HepG2 (cell line): ENCODE data around the gene ACBD5. TPM values are rescaled to one million over a fixed set of nuclear protein-coding genes. Genes with fewer than 3 reads are reported as not detected.

ENCODE experiments used
- ATAC-seq: fragments of 200-7000 bp; cut with Tn5 transposase; 3 replicates; pipeline ENCODE4 v1.9.1; 2020; ENCODE audit warnings: mild to moderate bottlenecking, moderate library complexity
- BruUV-seq: library from RNA; stranded (reverse); fragments of 400-500 nt; replicated peaks from 2 replicates; lab custom pipeline; 2021; lab: Mats Ljungman, UMichigan
- CTCF ChIA-PET: fragments of 300-600 bp; formaldehyde crosslinking; extraction: SDS; loops from one replicate; lab custom pipeline; 2021; ENCODE audit warnings: low total read pairs, inconsistent platforms, low intra/inter-chr PET ratio; lab: Yijun Ruan, JAX
- POLR2A ChIA-PET: fragments of 350-600 bp; sonication (Branson Sonifier 250); formaldehyde crosslinking; loops from one replicate; lab custom pipeline; 2020; ENCODE audit warnings: antibody characterized with exemption, inconsistent platforms; lab: Yijun Ruan, JAX
- DNase-seq: peaks from one replicate; pipeline ENCODE4 v3.0.0-alpha.2; 2015; ENCODE audit warnings: low spot score
- FAIRE-seq: peaks from 3 replicates; lab custom pipeline; 2011; peaks lifted over from hg19 to GRCh38; lab: Jason Lieb, UNC
- H2AFZ ChIP-seq: one replicate; pipeline ENCODE4 v1.6.1; 2011; ENCODE audit warnings: low read length, inconsistent platforms
- H3K27ac ChIP-seq: fragments of 300-600 bp; 3 replicates; pipeline ENCODE4 v1.8.0; 2011; ENCODE audit warnings: mixed run types, mild to moderate bottlenecking, mixed read lengths, low read length, inconsistent platforms; ENCODE audit not compliant: insufficient read depth; ENCODE audit errors: extremely low read length
- H3K27me3 ChIP-seq, 2 experiments: fragments of 200-600 bp in 1 of 2; 2 replicates in 1 of 2; 3 replicates in 1 of 2; pipeline versions ENCODE4 v1.6.0 to v1.8.0; 2011; ENCODE audit warnings: low read length in 2 of 2, mild to moderate bottlenecking in 2 of 2, moderate library complexity in 2 of 2, inconsistent platforms in 1 of 2; ENCODE audit not compliant: insufficient read depth in 2 of 2, control insufficient read depth in 1 of 2
- H3K36me3 ChIP-seq, 2 experiments: fragments of 200-600 bp in 1 of 2; replicated peaks in 1 of 2; 2 replicates in 1 of 2; 3 replicates in 1 of 2; pipeline versions ENCODE4 v1.5.1 to v1.8.0; 2011; ENCODE audit warnings: low read length in 2 of 2, inconsistent platforms in 1 of 2; ENCODE audit not compliant: insufficient read depth in 2 of 2, control insufficient read depth in 1 of 2
- H3K4me1 ChIP-seq: 2 replicates; pipeline ENCODE4 v1.5.1; 2012; ENCODE audit warnings: low read length, inconsistent platforms; ENCODE audit not compliant: insufficient read depth
- H3K4me2 ChIP-seq: 2 replicates; pipeline ENCODE4 v1.6.0; 2011; ENCODE audit warnings: low read depth, low read length, inconsistent platforms
- H3K4me3 ChIP-seq, 3 experiments: fragments of 200-600 bp in 1 of 3; sonication (generic), shearing (Covaris generic) in 1 of 3; replicated peaks in 1 of 3; 2 replicates each; pipeline ENCODE4 v1.5.1; 2011 to 2016; ENCODE audit warnings: low read length in 3 of 3, inconsistent platforms in 2 of 3, low read depth in 2 of 3, mild to moderate bottlenecking in 2 of 3, control low read depth in 1 of 3, mixed read lengths in 1 of 3; ENCODE audit not compliant: insufficient read depth in 1 of 3
- H3K79me2 ChIP-seq: one replicate; pipeline ENCODE4 v1.6.1; 2011; ENCODE audit warnings: low read length, inconsistent platforms; ENCODE audit not compliant: insufficient read depth
- H3K9ac ChIP-seq: 2 replicates; pipeline ENCODE4 v1.6.0; 2011; ENCODE audit warnings: mild to moderate bottlenecking, low read depth, low read length, inconsistent platforms; ENCODE audit not compliant: insufficient read depth
- H3K9me3 ChIP-seq: 2 replicates; pipeline ENCODE4 v1.5.1; 2012; ENCODE audit warnings: mild to moderate bottlenecking, low read length
- H4K20me1 ChIP-seq: 2 replicates; pipeline ENCODE4 v1.6.0; 2011; ENCODE audit warnings: inconsistent platforms, mild to moderate bottlenecking, low read length, moderate library complexity; ENCODE audit not compliant: insufficient read depth
- GATA4 ChIP-seq: sonication (generic); IDR thresholded peaks from 2 replicates; pipeline ENCODE4 v1.6.1; 2016; ENCODE audit warnings: antibody characterized with exemption, low read depth, borderline replicate concordance
- GZF1 ChIP-seq: sonication (generic); formaldehyde crosslinking; IDR thresholded peaks from 2 replicates; pipeline ENCODE4 v1.5.1; 2020; ENCODE audit warnings: mild to moderate bottlenecking, missing genetic modification reagents
- HNRNPH1 ChIP-seq: fragments of 200-400 bp; formaldehyde crosslinking; optimal IDR thresholded peaks from 2 replicates; pipeline ENCODE3; 2017; ENCODE audit warnings: mild to moderate bottlenecking, low read depth, low read length
- KDM5A ChIP-seq: fragments of 200-600 bp; sonication (generic); IDR thresholded peaks from 2 replicates; pipeline ENCODE4 v1.7.0; 2018; ENCODE audit warnings: antibody characterized with exemption, mild to moderate bottlenecking, low read length, borderline replicate concordance
- MBD4 ChIP-seq: IDR thresholded peaks from 2 replicates; pipeline ENCODE4 v1.6.1; 2012; ENCODE audit warnings: low read length, inconsistent platforms, borderline replicate concordance
- PRMT3 ChIP-seq: sonication (generic); formaldehyde crosslinking; IDR thresholded peaks from 2 replicates; pipeline ENCODE4 v1.8.1; 2022; ENCODE audit warnings: low read depth, mild to moderate bottlenecking, moderate library complexity, missing genetic modification reagents, borderline replicate concordance
- SSRP1 ChIP-seq: IDR thresholded peaks from 2 replicates; pipeline ENCODE4 v1.6.1; 2016; ENCODE audit warnings: control low read depth
- XBP1 ChIP-seq: sonication (generic); formaldehyde crosslinking; IDR thresholded peaks from 2 replicates; pipeline ENCODE4 v1.5.0; 2020; ENCODE audit warnings: missing genetic modification reagents
- ZFP1 ChIP-seq: IDR thresholded peaks from 2 replicates; pipeline ENCODE4 v1.6.1; 2016
- ZMYM4 ChIP-seq: sonication (generic); formaldehyde crosslinking; IDR thresholded peaks from 2 replicates; pipeline ENCODE4 v1.8.1; 2023; ENCODE audit warnings: mild to moderate bottlenecking, missing genetic modification reagents
- ZNF557 ChIP-seq: sonication (generic); formaldehyde crosslinking; IDR thresholded peaks from 2 replicates; pipeline ENCODE4 v1.4.0; 2020; ENCODE audit warnings: missing genetic modification reagents
- WGBS: methylation state at CpG from one replicate; pipeline ENCODE4 v1.1.6; 2017; ENCODE audit warnings: low lambda C conversion rate; 5-methylcytosine and 5-hydroxymethylcytosine counted together
- in situ Hi-C: cut with HindIII; loops from 2 replicates; pipeline ENCODE4 v1.10.0; 2017; ENCODE audit warnings: low pct_unique_long_range_greater_than_20kb; ENCODE audit not compliant: extremely low pct_ligation_motif_present
- intact Hi-C: fragments of 100-400 bp; cut with micrococcal nuclease; formaldehyde crosslinking; loops from one replicate; pipeline ENCODE4 v1.10.0; 2022; ENCODE audit not compliant: unreplicated experiment
- polyA plus RNA-seq, 8 experiments: library from polyadenylated mRNA; depleted of rRNA in 3 of 8; stranded (reverse) in 7 of 8; unstranded in 1 of 8; fragments of >200 nt; fragmentation: Illumina TruSeq in 4 of 8; extraction: Trizol in 4 of 8; gene quantifications; 2 replicates each; pipeline versions ENCODE4 v1.2.1 to v1.2.3, GENCODE V29; 2011 to 2016; ENCODE audit warnings: low read depth in 4 of 8, missing spikeins in 1 of 8, mixed read lengths in 1 of 8; ENCODE audit not compliant: insufficient read depth in 1 of 8
- total RNA-seq, 5 experiments: library from RNA; depleted of rRNA; stranded (reverse); fragments of >200 nt; fragmentation: Illumina TruSeq; extraction: Trizol; gene quantifications; 2 replicates each; pipeline ENCODE4 v1.2.3, GENCODE V29; 2016; ENCODE audit warnings: low read depth in 1 of 5
- TF ChIP-seq, protein P1 (sequence below): fragments of 450-650 bp; IDR thresholded peaks from 2 replicates; pipeline ENCODE4 v1.6.1; 2017
- TF ChIP-seq, protein P2 (sequence below): sonication (generic); formaldehyde crosslinking; IDR thresholded peaks from 2 replicates; pipeline ENCODE4 v1.4.0; 2020; ENCODE audit warnings: missing genetic modification reagents, mild to moderate bottlenecking, borderline replicate concordance

ACBD5 gene
- total and polyA plus RNA-seq, 2 of the 13 experiments (the other 11 are each of a cell fraction or from before 2014, with no cell fraction given), result 10.3 to 14.8 TPM

DNA sequence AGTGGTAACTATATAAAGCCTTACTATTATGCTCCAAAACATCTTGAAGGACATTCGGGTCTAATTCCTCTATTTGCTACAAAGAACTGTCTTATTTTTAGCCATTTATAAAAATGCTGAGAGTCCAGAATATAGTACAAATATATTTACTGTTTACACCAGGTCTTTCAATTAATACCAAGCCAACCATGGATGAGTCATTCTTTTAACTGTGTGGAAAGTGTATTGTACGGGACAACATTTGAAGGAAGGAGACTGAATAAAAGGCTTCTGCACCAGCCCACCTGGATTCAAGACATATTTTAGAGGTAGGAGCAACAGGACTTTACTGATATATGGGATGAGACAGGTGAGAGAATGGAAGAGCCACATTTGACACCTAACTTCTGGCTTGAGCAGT is 50.1 kb downstream of the ACBD5 start (continued):
- TF ChIP-seq ZFP1 (CRISPR knock-in tag), result no peak
- no peak for TF ChIP-seq ZNF557 (CRISPR knock-in tag)
- no peak for TF ChIP-seq HNRNPH1
- no peak for TF ChIP-seq GATA4
- TF ChIP-seq, protein P1, sequence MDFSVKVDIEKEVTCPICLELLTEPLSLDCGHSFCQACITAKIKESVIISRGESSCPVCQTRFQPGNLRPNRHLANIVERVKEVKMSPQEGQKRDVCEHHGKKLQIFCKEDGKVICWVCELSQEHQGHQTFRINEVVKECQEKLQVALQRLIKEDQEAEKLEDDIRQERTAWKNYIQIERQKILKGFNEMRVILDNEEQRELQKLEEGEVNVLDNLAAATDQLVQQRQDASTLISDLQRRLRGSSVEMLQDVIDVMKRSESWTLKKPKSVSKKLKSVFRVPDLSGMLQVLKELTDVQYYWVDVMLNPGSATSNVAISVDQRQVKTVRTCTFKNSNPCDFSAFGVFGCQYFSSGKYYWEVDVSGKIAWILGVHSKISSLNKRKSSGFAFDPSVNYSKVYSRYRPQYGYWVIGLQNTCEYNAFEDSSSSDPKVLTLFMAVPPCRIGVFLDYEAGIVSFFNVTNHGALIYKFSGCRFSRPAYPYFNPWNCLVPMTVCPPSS, result no peak
- TF ChIP-seq GZF1 (CRISPR knock-in tag), result no peak
- no peak for TF ChIP-seq SSRP1 (CRISPR knock-in tag)
- TF ChIP-seq ZMYM4 (CRISPR knock-in tag), result no peak
- TF ChIP-seq XBP1 (CRISPR knock-in tag), result no peak
- no peak for TF ChIP-seq MBD4
- TF ChIP-seq KDM5A, result no peak
- TF ChIP-seq, all 625 proteins: peak for 0

DNA sequence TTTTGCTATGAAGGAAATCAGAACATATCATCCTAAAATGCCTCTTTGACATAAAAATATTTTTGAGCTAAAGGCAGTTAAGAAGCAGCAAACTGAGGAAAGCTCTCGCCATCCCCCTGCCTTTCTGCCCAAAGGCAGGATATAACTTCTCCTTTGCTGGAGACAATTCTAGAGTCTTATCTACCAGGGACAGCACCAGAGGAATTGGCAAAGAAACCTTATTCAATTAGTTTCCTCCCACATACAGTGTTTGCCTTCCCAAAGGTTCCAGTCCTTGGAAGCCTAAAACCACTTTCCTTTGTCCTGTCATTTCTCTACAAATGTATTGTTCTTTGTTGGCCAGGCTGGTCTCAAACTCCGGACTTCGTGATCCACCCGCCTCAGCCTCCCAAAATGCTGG is 51.7 kb downstream of the ACBD5 start:
- Histone ChIP-seq H3K36me3 (peaks cover 0 to 9% of the 10 kb centered on the region in 2 experiments; a peak in 2 of 5 replicates), H3K4me1 (no peaks in the 10 kb centered on the region)
- CTCF ChIA-PET, result no interaction called here
- TF ChIP-seq, protein P2, sequence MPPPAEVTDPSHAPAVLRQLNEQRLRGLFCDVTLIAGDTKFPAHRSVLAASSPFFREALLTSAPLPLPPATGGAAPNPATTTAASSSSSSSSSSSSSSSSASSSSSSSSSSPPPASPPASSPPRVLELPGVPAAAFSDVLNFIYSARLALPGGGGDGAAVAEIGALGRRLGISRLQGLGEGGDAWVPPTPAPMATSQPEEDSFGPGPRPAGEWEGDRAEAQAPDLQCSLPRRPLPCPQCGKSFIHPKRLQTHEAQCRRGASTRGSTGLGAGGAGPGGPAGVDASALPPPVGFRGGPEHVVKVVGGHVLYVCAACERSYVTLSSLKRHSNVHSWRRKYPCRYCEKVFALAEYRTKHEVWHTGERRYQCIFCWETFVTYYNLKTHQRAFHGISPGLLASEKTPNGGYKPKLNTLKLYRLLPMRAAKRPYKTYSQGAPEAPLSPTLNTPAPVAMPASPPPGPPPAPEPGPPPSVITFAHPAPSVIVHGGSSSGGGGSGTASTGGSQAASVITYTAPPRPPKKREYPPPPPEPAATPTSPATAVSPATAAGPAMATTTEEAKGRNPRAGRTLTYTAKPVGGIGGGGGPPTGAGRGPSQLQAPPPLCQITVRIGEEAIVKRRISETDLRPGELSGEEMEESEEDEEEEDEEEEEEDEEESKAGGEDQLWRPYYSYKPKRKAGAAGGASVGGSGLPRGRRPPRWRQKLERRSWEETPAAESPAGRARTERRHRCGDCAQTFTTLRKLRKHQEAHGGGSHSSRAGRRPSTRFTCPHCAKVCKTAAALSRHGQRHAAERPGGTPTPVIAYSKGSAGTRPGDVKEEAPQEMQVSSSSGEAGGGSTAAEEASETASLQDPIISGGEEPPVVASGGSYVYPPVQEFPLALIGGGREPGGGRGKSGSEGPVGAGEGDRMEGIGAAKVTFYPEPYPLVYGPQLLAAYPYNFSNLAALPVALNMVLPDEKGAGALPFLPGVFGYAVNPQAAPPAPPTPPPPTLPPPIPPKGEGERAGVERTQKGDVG, result no peak
- no peak for TF ChIP-seq PRMT3
- TF ChIP-seq, all 625 proteins: peak for 0
- in situ Hi-C loops, result no loop called here
- POLR2A ChIA-PET, result no interaction called here
- Histone ChIP-seq H2AFZ (no peak overlapping the region), H3K4me3 (no peak overlapping the region), H3K4me2 (no peak overlapping the region), H3K9ac (no peak overlapping the region), H3K27ac (no peak overlapping the region), H3K79me2 (no peaks in the 10 kb centered on the region), H3K27me3 (no peaks in the 10 kb centered on the region), H4K20me1 (no peaks in the 10 kb centered on the region), H3K9me3 (no peaks in the 10 kb centered on the region)
- intact Hi-C loops, result no loop called here
- no peak for FAIRE-seq
- BruUV-seq, result no TSS peak
- no peak; the same call in 2 of the 3 replicates for ATAC-seq
- 93% methylated on average over 4 of the region's 4 CpGs for WGBS
- no peak for DNase-seq
